Natural killer cell (primary cell): Measurements from ENCODE around the gene CD2BP2. TPM values are rescaled to one million over a fixed set of nuclear protein-coding genes. Genes with fewer than 3 reads are reported as not detected.
A peak's percentile ranks its signal among the peaks of the same experiment; 100 is the strongest.

Experiments used
- ATAC-seq, 3 donors: fragments of 150-1000 bp in 2 of 3; fragments of 200-7000 bp in 1 of 3; cut with Tn5 transposase; 1 replicate in 1 of 3; 2 replicates in 2 of 3; pipeline ENCODE4 v1.10.0; 2021; ENCODE audit warnings: mild to moderate bottlenecking in 2 of 3, moderate library complexity in 2 of 3
- DNase-seq, 2 donors: peaks; one replicate each; pipeline versions ENCODE4 v3.0.0 to v3.0.0-alpha.2; 2013 to 2021; ENCODE audit warnings: mixed read lengths in 1 of 2
- H3K27ac ChIP-seq: one replicate; pipeline ENCODE4 v1.5.1; 2013; ENCODE audit warnings: mild to moderate bottlenecking, low read length
- H3K27me3 ChIP-seq: one replicate; pipeline ENCODE4 v1.6.1; 2013; ENCODE audit warnings: low read length; ENCODE audit not compliant: control insufficient read depth, insufficient read depth
- H3K36me3 ChIP-seq: one replicate; pipeline ENCODE4 v1.6.1; 2013; ENCODE audit warnings: low read length; ENCODE audit not compliant: control insufficient read depth, insufficient read depth
- H3K4me1 ChIP-seq: one replicate; pipeline ENCODE4 v1.6.1; 2013; ENCODE audit warnings: low read length; ENCODE audit not compliant: control insufficient read depth, insufficient read depth
- H3K4me3 ChIP-seq: one replicate; pipeline ENCODE4 v1.5.1; 2013; ENCODE audit warnings: low read length
- H3K9me3 ChIP-seq: one replicate; pipeline ENCODE4 v1.6.1; 2013; ENCODE audit warnings: low read length; ENCODE audit not compliant: control insufficient read depth, insufficient read depth
- H3K27ac Mint-ChIP-seq, 2 donors: one replicate each; pipeline ENCODE4 v1.8.0; 2022; ENCODE audit warnings: mild to moderate bottlenecking in 2 of 2, mixed read lengths in 2 of 2, moderate library complexity in 1 of 2
- H3K27me3 Mint-ChIP-seq, 2 donors: one replicate each; pipeline ENCODE4 v1.8.0; 2022; ENCODE audit warnings: low read depth in 2 of 2, mixed read lengths in 2 of 2
- H3K36me3 Mint-ChIP-seq: one replicate; pipeline ENCODE4 v1.8.0; 2022; ENCODE audit warnings: mixed read lengths
- H3K4me1 Mint-ChIP-seq, 2 donors: one replicate each; pipeline ENCODE4 v1.8.0; 2022; ENCODE audit warnings: mixed read lengths in 2 of 2
- H3K4me3 Mint-ChIP-seq: one replicate; pipeline ENCODE4 v1.8.0; 2022; ENCODE audit warnings: mild to moderate bottlenecking, moderate library complexity, mixed read lengths
- H3K9me3 Mint-ChIP-seq, 2 donors: one replicate each; pipeline ENCODE4 v1.8.0; 2022; ENCODE audit warnings: mixed read lengths in 2 of 2
- WGBS: methylation state at CpG from one replicate; pipeline ENCODE4 v1.1.7; 2013; ENCODE audit warnings: missing lambda C conversion rate; ENCODE audit not compliant: insufficient coverage; 5-methylcytosine and 5-hydroxymethylcytosine counted together
- intact Hi-C: fragments of 100-400 bp; cut with micrococcal nuclease; formaldehyde crosslinking; loops from one replicate; pipeline ENCODE4 v1.14.2; 2022
- total RNA-seq, 4 donors: library from RNA; stranded (reverse); fragments of 120-200 nt in 1 of 4; gene quantifications; one replicate each; pipeline versions ENCODE4 v1.2.3 to v1.2.4, GENCODE V29; 2013 to 2022
- TF ChIP-seq, protein P1 (sequence below): fragments of 200-600 bp; IDR thresholded peaks from one replicate; pipeline ENCODE4 v1.8.0; 2022; ENCODE audit warnings: antibody characterized with exemption

CD2BP2 gene
- total RNA-seq, 3 donors from 2014 or later (not counting 1 experiment from before 2014, with no cell fraction given) = 79.5 to 104 (median 87.7) TPM

DNA sequence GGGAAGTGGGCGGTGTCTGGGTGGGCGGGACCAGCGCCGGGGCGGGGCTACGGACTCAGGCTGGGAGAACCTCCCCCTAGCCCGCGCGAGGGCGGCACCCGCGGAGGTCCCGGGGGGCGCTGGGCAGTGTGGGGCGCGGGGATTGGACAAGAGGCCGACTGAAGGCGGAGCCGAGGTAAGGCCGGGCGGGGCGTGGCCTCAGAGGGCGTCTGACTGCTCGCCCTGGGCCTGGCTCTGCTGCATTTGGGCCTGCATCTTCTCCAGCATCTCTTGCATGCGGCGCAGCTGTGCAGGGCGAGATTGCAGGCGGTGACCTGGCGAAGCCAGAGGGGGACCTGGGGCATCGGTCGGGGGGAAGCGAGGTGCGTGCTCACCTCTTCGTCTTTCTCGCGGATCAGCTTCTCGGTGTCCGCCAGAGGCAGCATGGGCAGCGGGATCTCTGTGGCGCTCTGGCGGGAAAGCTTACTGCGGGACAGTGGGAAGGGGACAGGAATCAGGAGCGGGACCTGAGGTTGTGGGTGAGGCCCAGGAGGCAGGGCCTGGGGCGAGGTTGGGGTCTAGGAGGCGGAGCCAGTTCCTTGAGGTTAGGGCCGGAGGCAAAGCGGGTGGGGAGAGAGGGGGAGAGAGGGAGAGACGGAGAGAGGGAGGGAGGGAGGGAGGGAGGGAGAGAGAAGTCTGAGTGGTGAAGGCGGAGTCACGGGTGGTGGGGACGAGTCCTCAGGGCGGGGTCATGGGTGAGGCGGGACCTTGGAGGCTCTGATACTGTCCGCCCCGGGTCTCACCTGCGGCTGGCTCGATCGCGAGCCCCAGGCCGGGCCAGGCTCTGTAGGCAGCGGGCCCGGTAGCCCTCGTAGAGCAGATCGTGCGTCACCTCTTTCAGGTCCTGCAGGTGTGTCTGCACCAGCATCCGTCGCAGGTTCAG lies 23.4 kb upstream of the CD2BP2 start:
- intact Hi-C loops = loop anchor here (1.0 to 2.0 kb wide), 2 partner anchors 8 to 44 kb away; partner anchors contain the start of gene TBC1D10B
- Histone ChIP-seq H3K4me1 (peaks cover 70% of the 10 kb centered on the region), H3K4me3 (peak overlapping the region; percentile 64), H3K27ac (peak overlapping the region; percentile 99), H3K27me3 (no peaks in the 10 kb centered on the region), H3K36me3 (peaks cover 16% of the 10 kb centered on the region), H3K9me3 (no peaks in the 10 kb centered on the region)
- Mint-ChIP-seq H3K4me1 (peaks cover 52 to 60% of the 10 kb centered on the region in 2 donors), H3K27ac (peak overlapping the region; percentile 99 to 100), H3K4me3 (peak overlapping the region; percentile 97), H3K9me3 (no peaks in the 10 kb centered on the region), H3K36me3 (no peaks in the 10 kb centered on the region), H3K27me3 (no peaks in the 10 kb centered on the region)
- DNase-seq (peak; percentile 98 to 99), ATAC-seq (peak; percentile 85 to 97 (median 86))
- WGBS = 1% methylated on average over 67 of the region's 67 CpGs
- TF ChIP-seq, protein P1, sequence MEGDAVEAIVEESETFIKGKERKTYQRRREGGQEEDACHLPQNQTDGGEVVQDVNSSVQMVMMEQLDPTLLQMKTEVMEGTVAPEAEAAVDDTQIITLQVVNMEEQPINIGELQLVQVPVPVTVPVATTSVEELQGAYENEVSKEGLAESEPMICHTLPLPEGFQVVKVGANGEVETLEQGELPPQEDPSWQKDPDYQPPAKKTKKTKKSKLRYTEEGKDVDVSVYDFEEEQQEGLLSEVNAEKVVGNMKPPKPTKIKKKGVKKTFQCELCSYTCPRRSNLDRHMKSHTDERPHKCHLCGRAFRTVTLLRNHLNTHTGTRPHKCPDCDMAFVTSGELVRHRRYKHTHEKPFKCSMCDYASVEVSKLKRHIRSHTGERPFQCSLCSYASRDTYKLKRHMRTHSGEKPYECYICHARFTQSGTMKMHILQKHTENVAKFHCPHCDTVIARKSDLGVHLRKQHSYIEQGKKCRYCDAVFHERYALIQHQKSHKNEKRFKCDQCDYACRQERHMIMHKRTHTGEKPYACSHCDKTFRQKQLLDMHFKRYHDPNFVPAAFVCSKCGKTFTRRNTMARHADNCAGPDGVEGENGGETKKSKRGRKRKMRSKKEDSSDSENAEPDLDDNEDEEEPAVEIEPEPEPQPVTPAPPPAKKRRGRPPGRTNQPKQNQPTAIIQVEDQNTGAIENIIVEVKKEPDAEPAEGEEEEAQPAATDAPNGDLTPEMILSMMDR = no peak

DNA sequence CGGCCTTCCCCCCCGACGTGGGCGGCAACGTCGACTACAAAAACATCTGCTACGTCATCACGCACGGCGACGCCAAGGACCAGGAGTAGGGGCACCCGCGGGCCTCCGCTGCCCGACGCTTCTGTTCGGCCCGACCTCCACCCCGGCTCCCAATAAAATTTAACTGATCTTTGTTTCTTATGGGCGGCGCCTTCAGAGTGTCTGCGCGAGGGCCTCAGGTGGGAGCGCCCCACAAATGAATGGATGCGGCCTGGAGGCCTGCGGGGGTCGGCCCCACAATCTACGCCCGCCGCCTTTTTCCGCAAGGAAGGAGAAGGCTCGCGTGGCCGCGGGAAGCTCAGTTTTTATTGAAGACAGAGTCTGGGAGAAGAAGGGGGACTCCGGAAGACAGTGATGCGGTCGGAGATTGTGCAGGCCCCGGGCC lies 22.7 kb upstream of the CD2BP2 start:
- H3K27ac ChIP-seq = peak overlapping the region; percentile 99
- H3K4me3 ChIP-seq = peak overlapping the region; percentile 64
- Mint-ChIP-seq H3K4me3 (peak overlapping the region; percentile 97), H3K27me3 (no peaks in the 10 kb centered on the region), H3K27ac (peak overlapping the region; percentile 99 to 100), H3K9me3 (no peaks in the 10 kb centered on the region), H3K4me1 (peaks cover 46 to 55% of the 10 kb centered on the region in 2 donors), H3K36me3 (no peaks in the 10 kb centered on the region)
- no peaks in the 10 kb centered on the region for H3K9me3 ChIP-seq
- peaks cover 16% of the 10 kb centered on the region for H3K36me3 ChIP-seq
- TF ChIP-seq, protein P1 = no peak
- peak; percentile 80 to 96 for DNase-seq
- 0% methylated on average over 39 of the region's 39 CpGs for WGBS
- peaks cover 63% of the 10 kb centered on the region for H3K4me1 ChIP-seq
- peak; percentile 46 to 64 (median 52) for ATAC-seq
- intact Hi-C loops = loop anchor here (1.0 to 2.0 kb wide), 2 partner anchors 8 to 43 kb away; partner anchors contain the start of gene TBC1D10B
- no peaks in the 10 kb centered on the region for H3K27me3 ChIP-seq

DNA sequence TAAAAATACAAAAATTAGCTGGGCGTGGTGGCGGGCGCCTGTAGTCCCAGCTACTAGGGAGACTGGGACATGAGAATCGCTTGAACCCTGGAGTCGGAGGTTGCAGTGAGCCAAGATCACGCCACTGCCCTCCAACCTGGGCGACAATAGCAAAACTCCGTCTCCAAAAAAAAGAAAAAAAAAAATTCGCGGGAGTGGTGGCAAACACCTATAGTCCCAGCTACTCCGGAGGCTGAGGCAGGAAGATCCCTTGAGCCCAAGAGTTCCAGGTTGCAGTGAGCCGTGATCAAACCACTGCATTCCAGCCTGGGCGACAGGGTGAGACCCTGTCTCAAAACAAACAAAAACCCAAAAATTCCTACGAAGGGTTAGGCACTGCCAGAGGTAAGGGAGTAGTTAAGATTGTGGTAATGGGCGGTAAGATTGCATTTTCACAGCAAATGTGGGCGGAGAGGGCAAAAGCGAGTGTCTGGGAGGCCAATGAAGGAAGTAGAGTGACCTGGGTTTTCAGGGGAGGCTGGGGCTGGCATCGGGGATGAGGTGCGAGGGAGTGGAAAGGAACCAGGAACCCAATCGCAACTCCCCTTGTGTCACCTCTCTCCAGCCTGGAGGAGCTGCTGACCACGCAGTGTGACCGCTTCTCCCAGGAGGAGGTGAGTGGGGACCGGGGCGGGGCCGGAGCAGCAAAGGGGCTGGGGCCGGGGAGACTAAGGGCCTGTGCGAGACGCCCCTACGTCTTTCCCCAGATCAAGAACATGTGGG lies 22.1 kb upstream of the CD2BP2 start:
- ATAC-seq = no peak
- Mint-ChIP-seq H3K27me3 (no peaks in the 10 kb centered on the region), H3K4me3 (peak overlapping the region; percentile 97), H3K4me1 (peaks cover 41 to 52% of the 10 kb centered on the region in 2 donors), H3K27ac (peak overlapping the region; percentile 99 to 100), H3K9me3 (no peaks in the 10 kb centered on the region), H3K36me3 (no peaks in the 10 kb centered on the region)
- Histone ChIP-seq H3K4me1 (peaks cover 58% of the 10 kb centered on the region), H3K4me3 (peak overlapping the region; percentile 64), H3K27me3 (no peaks in the 10 kb centered on the region), H3K27ac (peak overlapping the region; percentile 99), H3K9me3 (no peaks in the 10 kb centered on the region), H3K36me3 (peaks cover 16% of the 10 kb centered on the region)
- WGBS = 40% methylated on average over 29 of the region's 29 CpGs
- no peak for DNase-seq
- intact Hi-C loops = no loop called here
- TF ChIP-seq, protein P1 = no peak
